HG02763 (cell line): Measurements from ENCODE around the gene OSBPL6.
A peak's percentile ranks its signal among the peaks of the same experiment; 100 is the strongest.
"Not testable (repeated sequence)": the region's sequence is repeated elsewhere in the genome, so short reads cannot be mapped to it uniquely, and the experiment has no call there.

Experiments used
- ATAC-seq: cut with Tn5 transposase; IDR thresholded peaks from one replicate; pipeline ENCODE4 v1.9.1; 2021; ENCODE audit warnings: mild to moderate bottlenecking, moderate library complexity; ENCODE audit not compliant: unreplicated experiment

Gene OSBPL6

DNA sequence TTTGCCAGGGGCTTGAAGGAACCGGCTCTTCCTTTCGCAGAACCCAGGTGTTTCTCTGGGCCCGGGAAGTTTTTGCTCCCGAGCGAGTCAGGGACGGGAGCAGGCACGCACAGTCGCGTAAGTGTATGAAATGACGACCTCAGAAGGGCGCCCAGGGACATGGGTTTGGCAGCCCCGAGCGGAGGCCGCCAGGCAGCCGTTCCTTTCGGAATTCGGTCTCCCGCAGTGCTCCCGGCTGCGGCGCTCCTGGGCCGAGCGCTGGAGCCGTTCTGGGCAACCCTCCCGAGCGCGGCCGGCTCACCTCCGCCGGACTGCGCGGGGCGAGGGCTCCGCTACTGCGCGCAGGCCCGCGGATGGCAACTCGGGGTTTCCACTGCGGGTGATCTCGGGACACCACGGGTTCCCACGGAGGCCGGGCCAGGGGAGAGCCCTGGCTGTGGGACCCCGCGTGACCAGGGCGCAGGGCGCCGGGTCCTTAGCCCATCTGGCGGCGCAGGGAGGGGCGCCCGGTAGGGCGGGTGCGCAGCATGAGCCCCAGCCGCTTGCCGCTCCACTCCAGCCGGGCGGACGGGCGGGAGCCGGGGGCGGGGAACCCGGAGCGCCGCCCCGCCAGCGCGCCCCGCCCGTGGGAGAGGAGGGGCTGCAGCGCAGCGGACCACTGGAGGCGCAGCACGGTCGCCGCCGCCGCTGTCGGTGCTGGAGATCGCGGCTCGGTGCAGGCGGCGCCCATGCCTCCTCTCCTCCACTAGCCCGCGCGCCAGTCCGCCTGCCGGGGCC is at the start of gene OSBPL6:
OSBPL6 (plus strand) TSS at position 690 of the 777 bp plus-strand sequence. CDS start 111,673 bp downstream, outside the sequence.
- peak; percentile 84 for ATAC-seq

DNA sequence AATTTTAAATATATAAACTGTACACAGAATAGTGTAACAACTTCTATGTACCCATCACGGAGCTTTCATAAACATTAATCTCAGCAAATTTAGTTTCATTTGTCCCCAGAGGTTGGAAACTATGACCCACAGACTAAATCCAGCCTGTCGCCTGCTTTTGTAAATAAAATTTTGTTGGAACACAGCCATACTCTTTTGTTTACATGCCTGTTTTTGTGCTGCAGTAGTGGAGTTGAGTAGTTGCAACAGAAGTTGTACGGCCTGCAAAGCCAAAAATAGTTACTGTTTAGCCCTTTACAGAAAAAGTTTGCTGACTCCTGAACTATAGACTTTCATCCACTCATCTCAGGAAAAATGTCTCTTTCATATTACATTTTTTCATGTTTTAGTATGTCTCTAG is 42.3 kb upstream of the OSBPL6 start:
- no peak for ATAC-seq

DNA sequence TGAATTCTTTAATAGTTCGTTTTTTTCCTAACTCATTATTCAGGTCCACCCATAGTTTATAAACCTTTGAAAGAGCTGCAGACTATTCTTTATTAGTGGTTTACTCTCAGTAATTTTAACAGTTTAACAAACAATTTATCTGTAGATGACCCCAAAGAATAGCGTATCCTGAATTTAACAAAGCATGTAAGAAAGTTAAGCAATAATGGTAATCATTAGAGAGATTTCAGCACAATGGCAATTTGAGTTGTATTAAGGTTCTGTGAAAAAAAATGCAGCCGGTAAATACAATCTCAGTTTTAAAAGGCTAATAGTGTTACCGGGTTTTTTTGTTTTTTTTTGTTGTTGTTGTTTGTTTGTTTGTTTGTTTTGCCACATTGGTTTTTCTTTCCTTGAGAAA is 41.8 kb upstream of the OSBPL6 start:
- no peak for ATAC-seq

DNA sequence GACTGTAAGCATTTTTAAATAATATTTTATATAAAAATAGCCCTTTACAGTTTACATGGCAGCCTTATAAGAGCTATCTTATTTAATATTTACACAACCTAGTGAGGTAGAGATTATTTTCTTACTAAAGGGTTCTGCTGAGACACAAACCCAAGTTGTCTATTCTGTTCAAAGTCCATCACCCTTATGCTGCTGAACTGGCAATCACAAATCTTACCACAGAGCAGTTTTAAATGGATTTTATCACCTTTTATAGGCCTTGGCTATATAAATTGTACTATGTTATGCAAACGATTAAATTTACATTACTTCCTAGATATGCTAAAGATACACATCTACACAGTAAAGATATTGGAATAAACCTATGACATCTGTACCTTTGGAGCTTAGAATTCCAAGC is 41.3 kb upstream of the OSBPL6 start:
- no peak for ATAC-seq

DNA sequence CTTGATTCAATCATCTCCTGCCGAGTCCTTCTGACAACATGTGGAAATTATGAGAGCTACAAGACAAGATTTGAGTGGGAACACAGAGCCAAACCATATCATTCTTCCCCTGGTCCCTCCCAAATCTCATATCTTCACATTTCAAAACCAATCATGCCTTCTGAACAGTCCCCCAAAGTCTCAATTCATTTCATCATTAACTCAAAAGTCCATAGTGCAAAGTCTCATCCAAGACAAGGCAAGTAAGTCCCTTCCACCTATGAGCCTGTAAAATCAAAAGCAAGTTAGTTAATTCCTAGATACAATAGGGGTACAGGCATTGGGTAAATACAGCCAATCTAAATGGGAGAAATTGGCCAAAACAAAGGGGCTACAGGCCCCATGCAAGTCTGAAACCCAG is 40.4 kb upstream of the OSBPL6 start:
- ATAC-seq, result not testable (repeated sequence)

DNA sequence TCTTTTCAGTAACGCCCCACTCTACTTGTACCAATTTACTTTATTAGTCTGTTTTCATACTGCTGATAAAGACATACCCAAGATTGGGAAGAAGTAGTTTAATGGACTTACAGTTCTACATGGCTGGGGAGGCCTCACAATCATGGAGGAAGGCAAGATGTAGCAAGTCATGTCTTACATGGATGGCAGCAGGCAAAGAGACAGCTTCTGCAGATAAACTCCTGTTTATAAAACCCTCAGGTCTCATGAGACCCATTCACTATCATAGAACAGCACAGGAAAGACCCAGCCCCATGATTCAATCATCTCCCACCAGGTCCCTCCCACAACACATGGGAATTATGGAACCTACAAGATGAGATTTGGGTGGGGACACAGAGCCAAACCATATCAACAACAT is 38.8 kb upstream of the OSBPL6 start:
- ATAC-seq, result no peak

DNA sequence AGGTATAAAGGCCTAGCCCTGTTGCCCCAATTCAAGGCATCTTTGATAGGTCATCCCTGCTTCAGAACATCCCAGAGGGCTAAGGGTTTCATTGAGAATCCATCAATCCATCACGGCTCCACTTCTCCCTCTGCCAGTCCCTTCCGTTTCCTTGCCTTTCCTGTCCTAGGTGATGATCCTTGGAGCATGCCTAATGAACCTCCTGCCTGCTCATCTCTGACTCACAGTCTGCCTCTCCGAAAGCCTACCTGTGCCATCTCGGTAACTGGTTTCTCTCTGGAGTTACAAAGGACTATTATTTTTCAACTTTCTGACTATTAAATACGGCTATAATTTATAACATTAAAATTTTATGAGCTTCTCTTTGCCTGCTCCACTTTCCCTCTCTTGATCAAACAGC is 36.7 kb upstream of the OSBPL6 start:
- ATAC-seq, result no peak

DNA sequence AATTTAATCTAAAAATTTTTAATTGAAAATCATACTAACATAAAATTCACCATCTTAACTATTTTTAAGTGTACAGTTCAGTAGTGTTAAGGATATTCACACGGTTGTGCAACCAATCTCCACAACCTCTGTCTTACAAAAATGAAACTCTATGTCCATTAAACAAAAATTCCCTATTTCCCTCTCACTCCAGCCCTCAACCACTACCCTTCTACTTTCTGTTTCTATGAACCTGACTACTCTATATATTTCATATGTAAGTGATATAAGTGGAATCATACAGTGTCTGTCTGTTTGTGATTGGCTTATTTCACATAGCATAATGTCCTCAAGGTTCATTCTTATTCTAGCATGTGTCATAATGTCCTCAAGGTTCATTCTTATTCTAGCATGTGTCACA is 34.3 kb upstream of the OSBPL6 start:
- ATAC-seq, result no peak

DNA sequence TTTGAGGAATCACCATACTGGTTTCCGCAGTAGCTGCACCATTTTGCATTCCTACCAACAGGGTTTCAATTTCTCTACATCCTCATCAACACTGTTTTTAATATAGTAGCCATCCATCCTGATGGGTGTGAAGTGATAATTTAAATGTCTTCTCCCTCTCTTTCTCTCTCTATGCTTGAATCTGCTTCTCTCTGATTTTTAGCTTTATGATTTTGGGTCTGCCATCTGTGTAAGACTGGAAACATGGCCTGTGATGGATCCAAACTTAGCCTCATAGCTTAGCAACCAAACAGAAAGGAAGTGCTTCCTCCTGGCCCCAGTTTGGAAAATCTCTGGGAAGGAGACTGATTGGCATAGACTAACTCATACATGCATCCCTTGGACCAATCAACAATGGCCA is 33.7 kb upstream of the OSBPL6 start:
- ATAC-seq, result no peak

DNA sequence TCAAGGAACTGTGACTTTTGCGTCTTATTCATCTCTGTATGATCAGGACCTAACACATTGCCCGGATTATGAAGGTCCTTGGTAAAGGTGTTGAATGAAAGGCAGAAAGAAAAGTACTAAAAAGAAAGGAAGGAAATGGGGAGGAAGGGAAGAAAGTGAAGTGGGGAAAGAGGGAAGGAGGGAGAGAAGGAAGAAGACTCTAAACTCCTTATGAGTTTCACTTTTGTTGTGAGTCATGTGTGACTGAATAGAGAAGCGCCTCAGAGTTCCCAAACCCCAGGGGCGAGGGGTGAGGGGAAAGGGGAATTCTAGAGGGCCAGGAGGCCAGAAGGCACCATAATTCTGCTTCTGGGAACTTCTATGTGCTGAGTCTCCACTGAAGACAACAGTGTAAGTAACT is 30.9 kb upstream of the OSBPL6 start:
- ATAC-seq, result no peak

DNA sequence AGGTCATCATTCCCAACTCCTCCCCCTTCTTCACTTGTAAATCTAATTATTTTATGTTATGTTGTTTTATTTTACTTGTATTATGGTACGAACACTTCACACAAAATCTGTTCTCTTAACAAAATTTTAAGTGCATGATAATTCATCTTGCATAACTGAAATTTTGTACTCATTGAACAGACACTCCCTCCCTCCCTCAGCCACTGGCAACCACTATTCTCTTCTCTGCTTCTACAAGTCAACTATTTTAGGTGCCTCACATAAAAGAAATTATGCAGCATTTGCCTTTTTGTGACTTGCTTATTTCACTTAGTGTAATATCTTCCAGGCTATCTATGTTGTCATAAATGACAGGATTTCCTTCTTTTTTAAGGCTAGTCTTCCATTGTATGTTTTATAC is 30.4 kb upstream of the OSBPL6 start:
- ATAC-seq, result no peak

DNA sequence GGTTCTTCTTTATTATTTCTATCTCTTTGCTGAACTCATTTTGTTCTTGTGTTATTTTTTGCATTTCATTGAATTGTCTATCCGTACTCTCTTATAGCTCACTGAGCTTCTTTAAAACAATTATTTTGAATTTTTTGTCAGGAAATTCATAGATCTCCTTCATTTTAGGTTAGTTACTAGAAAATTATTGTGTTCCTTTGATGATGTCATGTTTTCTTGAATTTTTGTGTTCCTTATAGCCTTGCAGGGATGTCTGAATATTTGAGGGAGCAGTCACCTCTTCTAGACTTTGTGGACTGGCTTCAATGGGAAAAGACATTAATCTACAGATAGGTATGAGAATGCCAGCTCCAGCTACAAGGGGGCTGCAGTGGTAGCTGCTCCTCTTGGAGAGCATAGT is 20.7 kb upstream of the OSBPL6 start:
- no peak for ATAC-seq

DNA sequence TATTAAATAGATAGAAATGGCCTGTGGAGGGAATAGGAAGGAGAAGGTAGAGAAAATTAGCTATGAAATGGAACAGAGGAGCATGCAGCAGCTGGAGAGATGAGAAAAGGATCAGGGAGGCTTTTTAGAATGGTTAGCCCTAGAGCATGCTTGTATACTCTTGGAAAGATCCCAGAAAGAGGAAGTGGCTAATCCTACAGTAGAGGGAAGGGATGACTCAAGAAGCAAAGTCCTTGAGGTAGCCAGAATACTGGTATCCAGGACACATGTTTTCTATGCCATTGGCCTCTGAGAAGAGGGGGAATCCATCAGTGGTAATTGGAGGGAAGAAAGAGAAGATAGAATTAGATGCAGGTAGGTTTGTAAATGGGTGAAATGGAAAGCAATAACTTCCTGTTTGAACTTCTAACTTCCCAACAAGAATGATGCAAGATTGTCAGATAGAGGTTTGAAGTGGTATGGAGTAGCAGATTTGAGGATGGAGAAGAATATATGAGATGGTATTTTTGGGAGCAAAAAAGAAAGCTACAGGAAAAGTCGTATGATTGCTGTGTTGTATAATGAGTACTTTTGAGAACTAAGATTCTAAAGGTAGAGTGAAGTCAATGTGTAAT is 17.1 kb upstream of the OSBPL6 start:
- ATAC-seq, result no peak

DNA sequence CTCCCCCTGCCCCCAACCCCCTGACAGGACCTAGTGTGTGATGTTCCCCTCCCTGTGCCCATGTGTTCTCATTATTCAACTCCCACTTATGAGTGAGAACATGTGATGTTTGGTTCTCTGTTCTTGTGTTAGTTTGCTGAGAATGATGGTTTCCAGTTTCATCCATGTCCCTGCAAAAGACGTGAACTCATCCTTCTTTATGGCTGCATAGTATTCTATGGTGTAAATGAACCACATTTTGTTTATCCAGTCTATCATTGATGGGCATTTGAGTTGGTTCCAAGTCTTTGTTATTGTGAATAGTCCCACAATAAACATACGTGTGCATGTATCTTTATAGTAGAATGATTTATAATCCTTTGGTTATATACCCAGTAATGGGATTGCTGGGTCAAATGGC is 13.7 kb upstream of the OSBPL6 start:
- not testable (repeated sequence) for ATAC-seq

DNA sequence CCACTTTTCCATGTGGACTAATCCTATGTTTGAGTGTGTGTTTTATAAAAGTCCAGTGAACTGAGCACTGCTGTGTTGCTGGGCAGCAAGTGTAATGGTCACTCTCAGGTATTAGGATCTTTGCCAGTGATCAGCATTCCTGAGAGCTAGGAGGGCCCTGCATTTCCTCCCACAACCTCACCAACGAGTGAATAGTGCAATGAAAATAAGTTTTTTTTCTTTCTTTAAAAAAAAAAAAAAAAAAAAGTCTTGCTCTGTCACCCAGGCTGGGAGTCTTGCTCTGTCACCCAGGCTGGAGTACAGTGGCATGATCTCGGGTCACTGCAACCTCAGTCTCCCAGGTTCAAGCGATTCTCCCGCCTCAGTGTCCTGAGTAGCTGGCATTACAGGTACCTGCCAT is 6.5 kb upstream of the OSBPL6 start:
- no peak for ATAC-seq

DNA sequence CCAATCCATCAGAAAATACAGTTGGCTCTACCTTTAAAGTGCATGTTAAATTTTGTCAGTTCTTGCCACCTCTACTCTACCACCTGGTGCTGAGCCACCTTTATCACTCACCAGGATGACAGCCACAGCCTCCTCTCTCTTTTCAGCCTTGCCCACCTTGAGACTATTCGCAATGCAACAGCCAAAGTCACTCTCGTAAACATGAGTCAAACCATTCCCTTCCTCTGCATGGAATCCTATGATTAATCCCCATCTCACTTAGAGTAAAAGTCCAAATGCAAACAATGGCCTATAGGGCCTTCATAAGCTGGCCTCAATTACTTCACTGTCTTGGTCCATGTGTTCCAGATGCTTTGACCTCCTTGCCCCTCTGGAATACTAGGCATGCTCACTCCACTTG is 5.8 kb upstream of the OSBPL6 start:
- ATAC-seq, result no peak

DNA sequence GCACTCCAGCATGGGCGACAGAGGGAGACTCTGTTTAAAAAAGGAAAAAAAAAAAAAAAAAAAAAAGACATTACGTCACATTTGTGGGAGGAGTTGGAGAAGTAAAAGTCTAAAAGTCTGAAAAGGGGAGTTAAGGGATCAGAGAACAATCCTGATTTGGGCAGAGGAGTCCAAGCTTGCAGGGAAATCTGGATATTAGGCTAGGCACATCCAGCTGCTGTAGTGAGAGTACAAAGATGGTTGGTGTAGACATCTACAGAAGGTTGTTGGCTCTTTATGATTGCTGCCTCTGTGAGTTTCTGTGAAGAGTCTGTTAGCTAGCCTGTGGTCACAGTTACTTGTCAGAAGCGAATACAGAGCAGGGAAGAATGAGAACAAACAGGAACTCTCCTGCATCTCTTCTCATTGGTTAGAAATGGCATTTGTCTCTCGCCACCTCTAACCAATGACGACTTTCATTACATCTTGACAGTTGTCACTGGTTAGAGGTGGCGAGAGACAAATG is 3.3 kb upstream of the OSBPL6 start:
- ATAC-seq, result no peak

DNA sequence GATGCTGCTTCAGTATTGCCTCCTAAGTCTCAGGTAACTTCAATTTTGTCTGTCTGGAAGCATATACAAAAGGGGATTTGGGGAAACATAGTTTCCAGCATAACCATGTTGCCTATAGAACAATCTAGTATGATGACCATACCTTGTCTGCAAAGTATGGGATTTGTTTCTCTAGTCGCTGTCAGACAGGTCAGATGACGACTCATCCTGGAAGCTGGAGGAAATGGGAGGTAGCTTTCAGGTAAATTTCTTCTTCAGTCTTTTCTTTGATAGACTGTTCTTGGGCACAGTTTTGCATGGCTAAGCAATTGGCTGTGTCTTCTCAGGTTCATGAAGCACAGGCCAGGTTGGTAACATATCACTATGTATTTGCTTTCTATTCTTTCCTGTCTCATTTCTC is 2.8 kb upstream of the OSBPL6 start:
- no peak for ATAC-seq

DNA sequence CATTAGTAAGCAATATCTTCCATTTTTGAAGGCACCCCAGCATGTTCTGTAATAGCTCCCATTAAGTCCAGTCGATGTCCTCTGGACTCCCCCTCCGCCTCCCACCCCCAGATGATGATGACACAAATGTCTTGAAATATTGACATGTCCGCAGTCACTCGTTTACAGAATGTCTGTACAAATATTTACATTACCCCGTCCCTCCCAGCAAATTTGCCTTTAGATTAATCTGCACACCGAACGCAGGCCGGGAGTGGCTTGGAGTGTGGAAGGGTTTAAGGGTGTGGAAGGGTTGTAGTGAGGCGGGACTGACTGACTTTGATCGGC is 853 bp upstream of the OSBPL6 start:
- no peak for ATAC-seq

DNA sequence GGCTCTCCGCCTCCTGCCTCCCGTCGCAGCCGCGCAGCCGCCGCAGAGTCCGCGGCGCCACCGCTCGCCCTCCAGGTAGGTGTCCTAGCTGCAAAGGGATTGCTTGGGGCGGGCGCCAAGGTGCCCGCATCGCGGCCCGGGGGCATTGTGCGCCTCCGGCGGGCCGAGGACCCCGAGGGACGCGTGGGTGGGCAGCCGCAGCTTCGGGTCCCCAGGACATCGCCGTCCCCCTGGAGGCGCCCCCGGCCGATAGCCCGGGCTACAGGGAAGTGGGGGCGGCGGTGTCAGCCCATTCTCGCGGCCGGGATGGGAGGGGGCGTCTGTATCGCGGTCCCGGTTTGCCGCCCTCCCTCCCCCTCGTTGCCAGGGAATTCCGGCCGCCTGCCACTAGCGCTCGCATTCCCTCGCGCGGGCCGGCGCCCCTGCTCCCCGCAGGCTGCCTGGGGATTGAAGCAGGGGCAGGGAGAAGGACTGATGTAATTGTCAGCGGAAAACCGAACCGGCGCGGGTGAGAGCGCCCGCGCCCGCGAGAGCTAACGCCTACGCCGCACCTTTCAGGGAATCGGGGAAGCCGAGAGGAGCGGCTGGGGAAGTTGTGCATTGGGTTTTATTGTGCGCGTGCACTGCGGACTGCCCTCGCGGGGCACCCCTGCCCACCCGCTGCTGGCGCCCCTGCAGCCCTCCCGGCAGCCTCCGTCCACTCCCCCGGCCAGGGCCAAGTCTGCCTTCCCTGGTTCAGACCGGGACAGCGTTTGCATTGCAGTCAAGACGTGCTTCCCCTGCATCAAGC is 483 bp downstream of the OSBPL6 start:
- peak; percentile 9 for ATAC-seq

DNA sequence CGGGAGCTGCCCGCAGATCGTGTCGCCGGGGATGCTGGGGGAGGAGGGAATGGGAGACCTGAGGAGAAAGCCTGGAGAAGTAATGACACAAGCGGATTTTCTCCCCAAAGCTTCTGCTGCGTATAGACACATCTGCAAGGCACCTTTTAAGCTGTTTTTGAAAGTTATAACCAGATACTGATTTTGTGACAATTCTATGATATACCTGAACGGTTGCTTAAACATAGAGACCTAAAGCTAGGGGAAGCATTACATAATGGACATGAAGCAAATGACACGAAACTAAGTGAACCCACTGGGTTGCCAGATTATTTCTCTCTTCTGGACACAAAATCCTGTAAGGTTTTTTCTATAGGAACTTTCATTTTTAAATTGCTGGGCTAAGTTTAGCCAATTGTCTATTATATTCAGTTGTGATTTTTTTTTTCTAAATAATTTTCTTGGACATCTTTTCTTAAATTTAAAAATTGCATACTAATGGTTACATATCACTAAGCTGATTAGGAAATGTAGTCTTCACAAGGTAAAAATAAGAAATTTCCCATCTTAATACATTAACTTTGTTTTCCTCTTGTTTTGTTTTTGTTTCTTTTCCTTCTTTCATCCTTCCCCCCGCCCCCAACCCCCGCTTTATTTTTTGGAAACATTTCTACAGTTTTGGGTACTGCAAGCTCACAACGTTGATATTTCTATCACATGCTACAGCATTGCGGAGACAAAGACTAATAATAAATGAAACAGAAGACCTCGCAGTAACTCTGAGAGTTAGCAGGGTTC is 1.3 kb downstream of the OSBPL6 start:
- no peak for ATAC-seq
